Liver (tissue), 9 donors: ENCODE data around the gene KIF24. TPM values are rescaled to one million over a fixed set of nuclear protein-coding genes. Genes with fewer than 3 reads are reported as not detected.

Source experiments
- DNase-seq: peaks from one replicate; pipeline ENCODE4 v3.0.0-alpha.2; 2017; ENCODE audit warnings: low spot score
- H3K27ac ChIP-seq, 2 donors: one replicate each; pipeline ENCODE4 v1.7.0; 2013; ENCODE audit warnings: inconsistent platforms in 2 of 2, low read length in 2 of 2, control low read depth in 1 of 2, low read depth in 1 of 2, mild to moderate bottlenecking in 1 of 2
- H3K27me3 ChIP-seq, 4 donors: one replicate each; pipeline versions ENCODE4 v1.6.1 to v1.7.0; 2013; ENCODE audit warnings: low read length in 3 of 4, inconsistent platforms in 1 of 4, mild to moderate bottlenecking in 1 of 4, moderate library complexity in 1 of 4; ENCODE audit not compliant: control insufficient read depth in 4 of 4, insufficient read depth in 4 of 4
- H3K36me3 ChIP-seq, 4 donors: one replicate each; pipeline versions ENCODE4 v1.6.1 to v1.7.0; 2013; ENCODE audit warnings: low read length in 3 of 4, mild to moderate bottlenecking in 3 of 4, low read depth in 1 of 4, moderate library complexity in 1 of 4; ENCODE audit not compliant: control insufficient read depth in 4 of 4, insufficient read depth in 3 of 4
- H3K4me1 ChIP-seq, 4 donors: one replicate each; pipeline versions ENCODE4 v1.6.1 to v1.7.0; 2013; ENCODE audit warnings: low read length in 3 of 4, mild to moderate bottlenecking in 3 of 4, moderate library complexity in 1 of 4; ENCODE audit not compliant: control insufficient read depth in 4 of 4, insufficient read depth in 4 of 4
- H3K4me3 ChIP-seq, 3 donors: one replicate each; pipeline versions ENCODE4 v1.6.1 to v1.7.0; 2013; ENCODE audit warnings: low read length in 3 of 3, control low read depth in 1 of 3, low read depth in 1 of 3, mild to moderate bottlenecking in 1 of 3
- H3K9ac ChIP-seq, 2 donors: one replicate each; pipeline ENCODE4 v1.7.0; 2013; ENCODE audit warnings: low read length in 2 of 2, mild to moderate bottlenecking in 2 of 2, moderate library complexity in 2 of 2, control low read depth in 1 of 2, low read depth in 1 of 2
- H3K9me3 ChIP-seq, 4 donors: one replicate each; pipeline versions ENCODE4 v1.6.1 to v1.7.0; 2013; ENCODE audit warnings: low read length in 3 of 4; ENCODE audit not compliant: control insufficient read depth in 4 of 4
- EGR1 ChIP-seq, 2 donors: IDR thresholded peaks; 2 replicates each; pipeline ENCODE4 v1.6.1; 2016 to 2018; ENCODE audit warnings: antibody characterized with exemption in 2 of 2, low read depth in 2 of 2
- FOXA1 ChIP-seq: IDR thresholded peaks from 2 replicates; pipeline ENCODE4 v1.6.1; 2016; ENCODE audit warnings: antibody characterized with exemption
- GABPA ChIP-seq, 2 donors: IDR thresholded peaks in 1 of 2; conservative IDR thresholded peaks in 1 of 2; 2 replicates each; pipeline ENCODE4 v1.6.1; 2016; ENCODE audit warnings: antibody characterized with exemption in 2 of 2, mild to moderate bottlenecking in 1 of 2, moderate library complexity in 1 of 2
- HNF4A ChIP-seq, 2 donors: conservative IDR thresholded peaks; 2 replicates each; pipeline ENCODE4 v1.6.1; 2016; ENCODE audit warnings: antibody characterized with exemption in 2 of 2, mild to moderate bottlenecking in 2 of 2
- HNF4G ChIP-seq: IDR thresholded peaks from 2 replicates; pipeline ENCODE4 v1.6.1; 2016; ENCODE audit warnings: antibody characterized with exemption
- JUND ChIP-seq, 2 donors: IDR thresholded peaks; 2 replicates each; pipeline ENCODE4 v1.6.1; 2016; ENCODE audit warnings: antibody characterized with exemption in 2 of 2
- MAX ChIP-seq: IDR thresholded peaks from 2 replicates; pipeline ENCODE4 v1.6.1; 2016; ENCODE audit warnings: antibody characterized with exemption
- NR2F2 ChIP-seq: IDR thresholded peaks from 2 replicates; pipeline ENCODE4 v1.6.1; 2016; ENCODE audit warnings: antibody characterized with exemption
- RAD21 ChIP-seq, 2 donors: IDR thresholded peaks; 2 replicates each; pipeline ENCODE4 v1.6.1; 2016; ENCODE audit warnings: antibody characterized with exemption in 2 of 2, mild to moderate bottlenecking in 2 of 2
- SP1 ChIP-seq: IDR thresholded peaks from 2 replicates; pipeline ENCODE4 v1.6.1; 2018; ENCODE audit warnings: antibody characterized with exemption, mild to moderate bottlenecking
- TAF1 ChIP-seq: conservative IDR thresholded peaks from 2 replicates; pipeline ENCODE4 v1.6.1; 2016; ENCODE audit warnings: antibody characterized with exemption, mild to moderate bottlenecking
- YY1 ChIP-seq: IDR thresholded peaks from 2 replicates; pipeline ENCODE4 v1.6.1; 2016; ENCODE audit warnings: antibody characterized with exemption, mild to moderate bottlenecking
- ZBTB33 ChIP-seq: IDR thresholded peaks from 2 replicates; pipeline ENCODE4 v1.6.1; 2016; ENCODE audit warnings: antibody characterized with exemption
- WGBS: extraction: QIAGEN DNeasy Blood & Tissue Kit; methylation state at CpG from one replicate; pipeline ENCODE4 v1.1.7; 2013; 5-methylcytosine and 5-hydroxymethylcytosine counted together
- polyA plus RNA-seq, 2 donors: library from polyadenylated mRNA; stranded (reverse) in 1 of 2; unstranded in 1 of 2; fragments of 200-250 nt in 1 of 2; fragments of >200 nt in 1 of 2; fragmentation: Nextera tagmentation in 1 of 2; extraction: Ambion mirVana in 1 of 2; gene quantifications; one replicate each; pipeline versions ENCODE4 v1.2.1 to v1.2.3, GENCODE V29; 2013 to 2015
- total RNA-seq, 2 donors: library from RNA; depleted of rRNA; stranded (reverse); fragments of >200 nt; gene quantifications; one replicate each; pipeline ENCODE4 v1.2.3, GENCODE V29; 2014
- TF ChIP-seq, protein P1 (sequence below): IDR thresholded peaks from 2 replicates; pipeline ENCODE4 v1.6.1; 2016; ENCODE audit warnings: antibody characterized with exemption
- donor health status: healthy.
- donor health status: healthy.
- donor health status: healthy.
- donor health status: healthy.
- donor health status: healthy.

Gene KIF24
- total and polyA plus RNA-seq, 4 donors, result 0.13 to 4.1 (median 0.20) TPM

- H3K36me3 ChIP-seq, result no peaks in the 10 kb centered on the region
- no peak for DNase-seq
- H3K4me1 ChIP-seq, result no peaks in the 10 kb centered on the region
- no peak overlapping the region for H3K9ac ChIP-seq
- H3K9me3 ChIP-seq, result no peaks in the 10 kb centered on the region
- H3K27ac ChIP-seq, result no peak overlapping the region
- no peak for TF ChIP-seq MAX
- TF ChIP-seq TAF1, result no peak
- TF ChIP-seq FOXA1, result no peak
- TF ChIP-seq HNF4A (conservative IDR thresholded peaks at IDR 0.05), result no peak
- no peak for TF ChIP-seq GABPA (IDR thresholded peaks at IDR 0.05 in 1 of 2, conservative IDR thresholded peaks at IDR 0.05 in 1 of 2)
- no peak for TF ChIP-seq EGR1 (IDR thresholded peaks at IDR 0.05; ENCODE audit: low read depth in 2 of 2)
- TF ChIP-seq SP1, result no peak
- no peak for TF ChIP-seq ZBTB33
- TF ChIP-seq, protein P1, sequence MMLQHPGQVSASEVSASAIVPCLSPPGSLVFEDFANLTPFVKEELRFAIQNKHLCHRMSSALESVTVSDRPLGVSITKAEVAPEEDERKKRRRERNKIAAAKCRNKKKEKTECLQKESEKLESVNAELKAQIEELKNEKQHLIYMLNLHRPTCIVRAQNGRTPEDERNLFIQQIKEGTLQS, result no peak
- H3K27me3 ChIP-seq, result no peaks in the 10 kb centered on the region
- WGBS, result 86% methylated on average over 2 of the region's 2 CpGs
- H3K4me3 ChIP-seq, result no peak overlapping the region
Observed at GRCh38 chr9:34291023-34291422, 38.0 kb downstream of the KIF24 start.

GRCh38 chr9:34289159-34289558 lies 39.9 kb downstream of the KIF24 start:
- no peak overlapping the region for H3K27ac ChIP-seq
- H3K4me3 ChIP-seq, result no peak overlapping the region
- H3K9ac ChIP-seq, result no peak overlapping the region
- no peaks in the 10 kb centered on the region for H3K4me1 ChIP-seq
- no peaks in the 10 kb centered on the region for H3K27me3 ChIP-seq
- H3K36me3 ChIP-seq, result no peaks in the 10 kb centered on the region
- TF ChIP-seq MAX (no peak), JUND (IDR thresholded peaks at IDR 0.05) (no peak), YY1 (no peak), TAF1 (no peak), HNF4A (conservative IDR thresholded peaks at IDR 0.05) (no peak), FOXA1 (no peak)
- TF ChIP-seq, protein P1, result no peak
- 89% methylated on average over 2 of the region's 2 CpGs for WGBS
- H3K9me3 ChIP-seq, result no peaks in the 10 kb centered on the region
- DNase-seq, result no peak

- no peaks in the 10 kb centered on the region for H3K9me3 ChIP-seq
- 92% methylated on average over 1 of the region's 1 CpG for WGBS
- no peak for DNase-seq
Observed at GRCh38 chr9:34282096-34282495, 47.0 kb downstream of the KIF24 start.

More at GRCh38 chr9:34282096-34282495, 47.0 kb downstream of the KIF24 start:
- Histone ChIP-seq H3K4me3 (no peak overlapping the region), H3K27me3 (no peaks in the 10 kb centered on the region), H3K9ac (no peak overlapping the region), H3K4me1 (no peaks in the 10 kb centered on the region), H3K27ac (no peak overlapping the region), H3K36me3 (no peaks in the 10 kb centered on the region)
- no peak for TF ChIP-seq NR2F2
- no peak for TF ChIP-seq SP1
- TF ChIP-seq, protein P1, result no peak
- no peak for TF ChIP-seq GABPA (IDR thresholded peaks at IDR 0.05 in 1 of 2, conservative IDR thresholded peaks at IDR 0.05 in 1 of 2)
- no peak for TF ChIP-seq HNF4G
- TF ChIP-seq JUND (IDR thresholded peaks at IDR 0.05), result no peak
- TF ChIP-seq RAD21 (IDR thresholded peaks at IDR 0.05), result no peak
